Measurements from ENCODE around the gene PAFAH2. TPM values are rescaled to one million over a fixed set of nuclear protein-coding genes. Genes with fewer than 3 reads are reported as not detected.
"Not testable (repeated sequence)": the region's sequence is repeated elsewhere in the genome, so short reads cannot be mapped to it uniquely, and the experiment has no call there.

Gene PAFAH2
- polyA plus RNA-seq, 1 donor, result 18.2 TPM

DNA sequence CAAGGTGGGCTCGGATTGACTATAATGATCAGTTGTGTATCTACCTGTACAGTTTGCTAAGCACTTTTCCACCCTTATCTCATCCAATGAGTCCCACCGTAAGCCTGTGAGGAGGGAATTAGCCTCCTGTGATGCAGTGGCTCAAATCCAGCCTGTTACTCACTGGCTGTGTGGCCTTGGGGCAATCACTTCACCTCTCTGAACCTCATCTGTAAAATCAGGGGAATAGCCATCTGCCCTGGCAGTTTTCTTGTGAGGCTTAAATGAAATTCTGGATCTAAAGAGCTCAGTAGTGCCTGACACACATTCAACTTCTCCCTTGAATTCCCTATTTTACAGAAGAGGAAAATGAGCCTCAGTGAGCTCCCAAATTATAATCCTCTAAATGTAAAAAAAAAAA is 16.3 kb upstream of the PAFAH2 start:
- DNase-seq, result no peak

DNA sequence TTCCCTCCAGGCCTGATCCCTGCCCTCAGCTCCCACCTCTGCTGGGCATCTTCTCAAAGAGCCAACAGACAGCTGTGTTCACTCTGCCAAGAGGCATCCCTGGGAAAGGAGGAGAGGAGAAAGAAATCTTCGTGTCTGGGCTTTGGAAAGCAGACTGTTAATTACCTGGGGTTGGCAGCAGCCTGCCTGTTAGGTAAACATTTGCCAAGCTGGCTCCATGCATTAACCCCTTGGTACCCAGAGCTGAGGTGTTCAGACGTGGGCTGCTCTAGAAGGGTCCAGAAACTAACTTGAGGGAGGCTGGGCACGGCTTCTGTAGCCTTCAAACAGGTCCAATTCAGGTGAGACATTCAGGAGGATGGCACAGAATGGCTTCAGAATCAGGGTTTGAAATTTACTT is 15.0 kb upstream of the PAFAH2 start:
- no peak for DNase-seq

DNA sequence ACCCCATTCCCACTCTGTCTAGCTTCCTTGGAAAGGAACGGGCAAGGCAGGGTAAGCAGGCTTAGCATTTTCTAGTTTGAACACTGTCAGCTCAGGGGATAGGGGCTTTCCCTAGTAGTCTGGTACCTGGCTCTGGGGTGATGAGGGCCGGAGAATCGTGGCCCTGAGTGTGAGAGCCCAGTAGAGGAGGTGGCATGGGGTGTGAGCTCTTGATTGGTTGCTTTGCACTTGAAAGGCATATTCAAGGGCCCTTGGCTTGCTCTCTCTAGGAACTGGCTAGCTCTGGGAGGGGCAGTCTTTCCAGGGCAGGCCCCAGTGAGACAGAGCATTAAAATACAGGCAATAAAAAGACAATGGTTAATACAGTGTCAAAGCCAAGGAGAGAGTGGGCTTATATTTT is 13.0 kb upstream of the PAFAH2 start:
- no peak for DNase-seq

DNA sequence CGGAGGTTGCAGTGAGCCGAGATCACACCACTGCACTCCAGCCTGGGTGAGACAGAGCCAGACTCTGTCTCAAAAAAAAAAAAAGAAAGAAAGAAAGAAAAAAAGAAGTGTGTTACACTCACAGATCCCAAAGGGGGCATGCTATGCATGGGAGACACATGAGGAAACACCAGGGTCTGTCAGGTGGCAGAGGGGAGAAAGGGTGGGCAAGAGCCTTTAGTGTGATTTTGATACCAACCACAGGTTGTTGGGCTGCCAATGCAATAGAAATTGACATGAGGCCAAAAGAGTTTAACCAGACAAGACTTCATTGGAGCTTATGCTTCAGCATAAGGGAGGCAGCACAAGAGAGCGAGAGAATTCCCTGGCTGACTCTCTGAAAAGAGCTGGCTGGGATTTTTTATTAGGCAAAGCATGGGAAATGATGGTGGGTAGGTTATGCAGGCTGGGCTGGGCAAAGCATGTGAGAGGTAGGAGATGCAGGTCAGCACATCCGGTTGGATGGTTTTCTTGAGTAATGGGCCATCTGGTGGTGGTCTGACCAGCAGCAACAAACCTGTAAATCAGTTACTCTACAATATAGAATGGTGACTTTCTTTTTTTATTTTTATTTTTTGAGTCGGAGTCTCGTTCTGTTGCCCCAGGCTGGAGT is 12.1 kb upstream of the PAFAH2 start:
- no peak for DNase-seq

DNA sequence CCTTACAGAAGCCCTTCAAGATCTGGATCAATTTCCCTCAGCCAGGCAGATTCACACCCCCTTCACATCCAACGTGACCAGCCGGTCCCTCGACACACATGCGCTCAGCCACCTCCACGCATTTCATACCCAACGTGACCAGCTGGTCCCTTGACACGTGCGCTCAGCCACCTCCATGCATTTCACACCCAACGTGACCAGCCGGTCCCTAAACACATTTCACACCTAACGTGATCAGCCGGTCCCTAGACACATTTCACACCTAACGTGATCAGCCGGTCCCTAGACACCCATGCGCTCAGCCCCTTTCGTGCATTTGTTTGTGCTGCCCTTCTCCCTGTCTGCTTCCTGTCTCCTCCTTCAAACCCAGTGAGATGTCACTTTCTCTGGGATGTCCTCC is 8.8 kb upstream of the PAFAH2 start:
- no peak for DNase-seq

DNA sequence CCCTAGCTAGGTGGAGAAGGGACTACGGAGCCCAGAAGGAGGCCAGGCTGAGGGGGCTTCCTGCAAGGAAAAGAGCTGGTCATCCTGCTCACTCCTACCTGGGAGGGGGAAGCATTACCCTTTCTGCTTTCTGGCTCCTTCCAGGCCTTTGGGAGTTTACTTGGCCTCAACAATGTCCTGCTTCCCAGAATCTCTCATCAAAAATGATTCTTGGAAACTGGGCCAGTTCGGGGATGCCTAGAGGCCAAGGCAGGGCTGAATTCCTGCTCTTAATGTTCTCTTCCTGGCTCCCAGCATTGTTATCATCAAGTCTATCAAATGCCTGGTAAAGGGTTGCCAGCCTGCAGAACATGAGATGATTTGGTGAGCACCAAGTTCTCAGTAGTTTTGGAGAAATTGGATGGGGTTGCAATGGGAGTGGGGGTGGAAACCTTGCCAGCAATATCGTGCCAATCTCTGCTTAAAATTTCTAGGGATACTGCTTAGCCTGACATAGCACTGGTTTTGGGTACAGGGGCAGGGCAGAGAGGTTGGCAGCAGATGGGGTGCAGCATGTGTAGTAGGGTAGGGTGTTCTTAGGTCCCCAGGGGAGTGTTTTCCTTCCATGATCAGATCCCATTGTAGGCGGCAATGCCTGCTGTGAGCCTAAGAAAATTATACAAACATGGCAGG is 7.7 kb upstream of the PAFAH2 start:
- DNase-seq, result no peak

DNA sequence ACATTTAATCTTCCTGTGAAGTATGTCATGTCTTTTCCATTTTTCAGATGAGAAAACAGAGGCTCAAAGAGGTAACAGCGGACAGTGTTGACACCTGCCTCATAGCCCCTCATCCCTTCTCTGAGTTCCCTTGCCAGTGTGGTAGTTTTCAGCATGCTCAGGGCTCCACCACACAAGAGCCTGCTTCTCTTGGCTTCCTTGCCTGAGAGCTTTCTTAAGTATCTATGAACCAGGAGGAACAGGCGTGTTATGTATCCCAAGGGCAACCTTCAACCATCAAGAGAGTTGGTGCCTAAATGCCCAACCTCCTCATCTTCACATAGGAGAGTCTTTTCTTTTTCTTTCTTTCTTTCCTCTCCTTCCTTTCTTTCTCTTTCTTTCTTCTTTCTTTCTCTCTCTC is 5.9 kb upstream of the PAFAH2 start:
- DNase-seq, result no peak

DNA sequence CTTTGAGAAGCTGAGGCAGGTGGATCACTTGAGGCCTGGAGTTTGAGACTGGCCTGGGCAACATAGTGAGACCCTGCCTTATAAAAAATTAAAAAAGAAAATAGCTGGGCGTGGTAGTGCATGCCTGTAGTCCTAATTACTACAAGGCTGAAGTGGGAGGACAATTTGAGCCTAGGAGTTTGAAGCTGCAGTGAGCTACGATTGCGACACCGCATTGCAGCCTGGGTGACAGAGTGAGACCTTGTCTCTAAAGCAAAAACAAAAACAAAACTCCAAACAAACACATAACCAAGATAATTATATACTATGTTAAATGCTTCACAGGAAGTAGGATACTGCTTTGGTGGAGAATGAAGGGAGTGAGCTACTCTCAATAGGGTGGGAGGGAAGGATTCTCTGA is 5.4 kb upstream of the PAFAH2 start:
- no peak for DNase-seq

DNA sequence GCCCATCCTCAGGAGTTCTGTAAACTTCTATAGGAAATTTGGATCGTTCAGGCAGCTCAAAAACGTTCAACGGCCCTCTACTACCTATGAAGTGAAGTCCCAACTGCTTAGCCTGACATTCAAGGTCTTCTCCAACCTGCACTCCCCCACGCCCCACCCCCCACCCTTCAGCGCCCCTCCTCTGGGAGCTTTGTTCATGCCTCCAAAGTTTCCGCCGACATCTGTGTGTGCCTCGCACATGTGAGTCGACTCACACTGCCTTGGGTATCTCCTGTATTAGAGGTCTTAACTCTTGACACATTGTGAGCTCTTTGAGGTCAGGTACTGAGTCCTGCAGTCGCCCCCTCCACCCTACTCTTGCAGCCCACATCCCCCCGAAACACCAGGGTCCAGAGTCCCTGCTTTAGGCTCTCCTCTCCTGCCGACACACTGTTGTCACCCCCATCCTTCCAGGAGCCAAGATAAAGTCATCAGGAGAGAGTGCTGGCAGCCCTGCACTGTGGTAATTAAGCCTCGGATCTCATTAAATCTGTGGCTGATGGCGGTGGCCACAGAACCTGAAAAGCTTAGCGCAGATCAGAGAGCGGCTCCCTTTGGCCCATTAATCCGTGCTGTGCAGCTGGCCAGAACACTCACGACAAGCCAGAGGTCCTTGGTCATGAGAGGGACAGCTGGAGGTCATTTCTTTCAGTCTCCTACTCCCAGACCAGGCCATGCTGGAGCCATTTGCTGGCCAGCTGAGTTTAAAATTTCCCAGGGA is 1.4 kb upstream of the PAFAH2 start:
- DNase-seq, result no peak

DNA sequence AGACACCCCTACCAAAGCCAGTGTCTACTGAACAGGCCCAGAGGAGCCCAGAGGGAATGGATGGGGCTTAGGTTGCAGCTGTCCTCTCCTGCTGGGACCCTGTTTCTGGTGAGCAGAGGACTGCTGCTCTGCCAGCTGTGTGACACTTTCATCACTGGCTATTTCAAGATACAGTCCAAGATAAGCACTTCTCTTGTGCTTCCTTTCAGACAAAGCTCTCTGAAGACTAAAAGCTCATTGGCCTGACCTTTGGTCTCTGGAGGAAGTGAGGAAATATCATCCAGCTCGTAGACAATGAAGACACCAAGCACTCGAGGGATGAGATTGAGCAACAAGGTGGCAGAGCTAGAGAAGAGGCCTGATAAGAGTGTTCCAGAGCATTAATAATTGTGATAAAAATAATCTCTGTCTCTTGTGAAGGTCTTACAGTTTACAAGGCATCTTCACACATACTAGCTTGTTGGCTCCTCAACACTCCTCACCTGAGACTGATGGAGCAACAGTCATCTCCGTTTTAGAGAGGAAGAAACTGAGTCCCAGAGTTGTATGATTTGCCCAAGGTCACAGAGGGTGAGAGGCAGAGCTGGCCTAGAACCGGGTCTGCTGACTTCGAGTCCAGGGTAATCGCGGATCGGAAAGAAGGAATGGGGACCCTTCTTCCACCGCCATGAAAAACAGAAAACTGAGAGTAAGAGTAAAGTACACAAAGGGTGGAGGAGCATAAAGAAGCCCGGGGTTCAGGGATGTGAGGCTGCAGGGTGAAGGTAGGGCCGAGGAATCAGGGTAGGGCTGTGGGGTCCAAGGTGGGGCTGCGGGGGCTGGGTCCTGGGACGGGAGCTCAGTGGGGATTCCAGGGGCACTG is 666 bp downstream of the PAFAH2 start:
- no peak for DNase-seq

DNA sequence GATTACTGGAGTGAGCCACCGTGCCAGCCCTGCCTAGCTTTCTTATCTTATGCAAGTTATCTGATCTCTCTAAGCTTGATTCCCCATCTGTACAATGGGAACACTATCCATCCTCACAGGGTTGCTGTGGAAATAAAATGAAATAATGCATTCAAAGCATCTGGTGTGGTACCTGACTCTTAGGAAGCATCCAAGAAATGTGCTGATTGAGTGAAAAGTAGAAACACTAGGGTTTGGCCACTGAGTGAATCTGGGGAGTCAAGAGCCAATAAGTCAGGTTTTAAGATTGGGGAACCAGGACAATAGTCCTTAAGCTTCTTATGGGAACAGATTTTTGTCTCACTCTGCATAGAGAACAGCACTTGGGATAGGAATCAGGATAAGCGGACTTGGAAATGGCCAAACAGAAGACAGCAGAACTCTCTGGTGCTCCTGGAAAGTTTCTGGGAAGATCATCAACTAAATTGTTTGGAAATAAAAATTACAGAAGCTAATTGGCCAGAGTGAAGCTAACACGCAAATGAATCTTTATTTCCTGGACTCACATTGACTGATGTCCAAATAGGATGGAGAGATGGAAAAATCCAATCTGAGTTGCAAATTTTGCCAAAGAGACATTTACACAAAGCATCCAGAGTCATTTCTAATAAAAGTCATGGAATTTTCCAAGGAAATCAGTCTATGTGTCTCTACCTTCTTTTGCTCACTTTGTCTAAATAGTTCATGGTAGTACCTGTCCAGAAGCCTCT is 3.3 kb downstream of the PAFAH2 start:
- no peak for DNase-seq

DNA sequence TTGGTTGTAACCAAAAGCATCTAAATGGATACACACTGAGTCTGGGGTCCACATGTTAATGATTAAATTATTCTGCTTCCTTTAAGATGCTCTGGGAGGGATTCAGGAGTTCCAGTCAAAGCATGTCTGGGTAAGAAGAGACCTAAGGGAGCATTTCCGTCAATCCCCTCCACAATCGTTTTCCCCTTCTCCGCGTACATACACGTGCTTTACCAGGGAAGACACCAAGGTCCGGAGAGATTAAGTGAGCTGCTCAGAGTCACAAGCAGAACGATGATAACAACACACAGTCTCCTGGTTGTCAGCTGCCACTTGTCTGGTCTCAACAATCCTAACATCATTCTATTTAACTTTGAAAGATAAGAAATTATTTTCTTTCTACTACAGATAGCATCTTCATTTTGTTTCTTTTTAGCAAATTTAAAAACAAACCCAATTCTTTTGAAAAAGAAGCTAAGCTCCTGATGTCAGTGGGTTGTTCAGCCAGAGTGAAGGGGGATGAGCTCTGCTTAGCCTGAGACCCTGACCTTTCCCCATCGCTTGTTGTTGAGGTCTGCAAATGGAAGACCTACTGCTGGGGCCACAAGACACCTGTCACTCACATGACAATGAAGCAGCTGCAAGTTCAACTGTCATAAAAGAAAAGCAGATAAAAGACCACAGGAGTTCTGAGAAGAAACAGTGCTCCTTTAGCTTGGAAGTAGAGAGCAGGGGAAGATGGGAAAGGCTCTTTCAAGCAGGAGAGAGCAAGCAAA is 4.5 kb downstream of the PAFAH2 start:
- no peak for DNase-seq

DNA sequence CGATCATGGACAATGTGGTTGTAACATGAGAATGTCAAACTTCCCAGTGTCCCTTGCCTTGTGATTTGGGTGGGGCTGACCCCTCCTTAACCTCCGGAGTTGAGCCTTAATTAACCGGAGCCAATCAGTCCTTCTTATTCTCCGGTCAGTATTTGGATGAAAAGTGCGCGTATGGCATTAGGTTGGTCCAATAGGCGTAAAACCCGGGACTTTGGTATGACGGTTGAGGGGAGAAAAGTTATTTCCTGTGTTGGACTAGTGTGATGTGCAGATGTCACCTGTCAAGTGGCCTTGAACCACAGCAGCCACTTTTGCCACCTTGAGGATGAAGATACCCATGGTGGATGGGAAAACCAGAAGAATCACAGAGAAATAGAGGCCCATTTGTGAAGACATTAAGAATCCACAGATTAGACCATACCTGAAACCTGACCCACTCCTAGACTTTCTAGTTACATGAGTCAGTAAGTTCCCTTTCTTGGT is 5.1 kb downstream of the PAFAH2 start:
- no peak for DNase-seq

DNA sequence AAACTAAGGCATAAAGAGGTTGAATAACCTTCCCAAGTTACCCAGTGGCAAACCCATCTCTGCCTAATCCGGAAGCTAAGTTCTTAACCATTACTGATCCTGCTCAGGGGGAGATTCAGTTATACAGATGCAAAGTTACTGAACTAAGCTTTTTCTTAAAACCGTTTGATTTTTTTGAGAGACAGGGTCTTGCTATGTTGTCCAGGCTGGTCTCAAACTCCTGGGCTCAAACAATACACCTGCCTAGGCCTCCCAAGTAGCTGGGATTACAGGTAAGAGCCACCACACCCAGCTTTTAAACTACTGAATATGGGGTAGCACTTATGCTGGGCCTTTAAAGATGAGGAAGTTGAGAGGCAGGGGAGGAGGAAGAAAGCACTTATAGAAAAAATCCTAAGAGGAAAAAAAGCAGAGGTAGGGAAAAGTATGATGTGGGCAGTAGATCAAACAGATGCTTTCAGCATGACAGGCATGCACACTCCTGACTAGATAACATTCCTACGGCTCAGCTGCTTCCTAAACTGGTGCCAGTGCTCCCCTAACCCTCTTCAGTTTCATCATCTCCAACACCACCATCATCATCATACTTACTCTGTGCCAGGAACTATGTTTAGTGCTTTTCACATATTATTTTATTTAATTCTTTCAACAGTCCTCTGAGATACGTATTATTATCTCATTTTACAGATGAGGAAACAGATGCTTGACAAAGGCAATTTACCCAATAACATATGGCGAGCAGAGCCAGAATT is 5.8 kb downstream of the PAFAH2 start:
- no peak for DNase-seq

DNA sequence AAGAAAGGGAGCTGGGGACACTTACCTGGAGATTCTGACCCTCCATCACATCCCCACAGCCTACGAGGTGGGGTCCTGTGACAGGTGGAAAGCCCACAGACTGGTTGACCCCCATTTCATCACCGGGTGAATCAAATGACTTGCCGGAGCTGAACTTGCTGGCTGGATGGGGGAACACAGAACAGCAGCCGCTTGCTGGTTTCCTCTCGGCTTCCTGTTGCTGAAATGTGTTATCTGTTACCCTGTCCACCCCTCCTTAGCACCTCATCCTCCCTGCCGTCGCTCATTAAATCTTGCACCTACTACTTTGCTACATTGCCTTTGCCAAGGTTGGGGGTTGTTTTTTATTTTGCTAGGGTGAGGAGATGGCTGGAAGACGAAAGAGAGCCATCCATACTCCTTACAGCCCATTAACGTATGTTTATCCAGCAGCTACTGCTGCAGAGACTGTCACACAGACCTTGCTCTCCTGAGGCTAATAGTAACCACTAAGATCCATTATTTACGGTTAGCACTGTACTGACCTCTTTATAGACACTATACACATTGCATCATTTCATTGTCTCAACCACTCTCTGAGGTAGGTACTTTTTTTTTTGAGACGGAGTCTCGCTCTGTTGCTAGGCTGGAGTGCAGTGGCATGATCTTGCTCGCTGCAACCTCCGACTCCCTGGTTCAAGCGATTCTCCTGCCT is 7.0 kb downstream of the PAFAH2 start:
- DNase-seq, result no peak

DNA sequence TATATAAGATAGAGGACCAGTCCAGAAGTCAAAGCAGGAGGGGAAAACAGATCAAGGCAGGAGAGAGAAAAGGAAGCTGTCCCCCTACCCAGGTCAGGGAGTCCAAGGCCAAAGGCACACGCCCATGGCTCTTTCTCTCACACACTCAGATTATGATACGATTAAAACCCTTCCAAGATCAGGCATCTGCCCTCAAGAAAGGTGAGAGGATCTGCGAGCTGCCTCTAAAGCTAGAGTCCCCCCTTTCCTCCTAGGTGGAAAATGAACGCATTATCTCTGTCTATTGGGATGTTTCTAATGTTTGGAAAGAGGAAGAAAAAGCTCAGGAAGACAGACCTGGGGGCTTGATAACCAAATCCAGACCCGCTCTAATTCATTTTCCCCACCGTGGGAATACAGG is 7.6 kb downstream of the PAFAH2 start:
- no peak for DNase-seq

DNA sequence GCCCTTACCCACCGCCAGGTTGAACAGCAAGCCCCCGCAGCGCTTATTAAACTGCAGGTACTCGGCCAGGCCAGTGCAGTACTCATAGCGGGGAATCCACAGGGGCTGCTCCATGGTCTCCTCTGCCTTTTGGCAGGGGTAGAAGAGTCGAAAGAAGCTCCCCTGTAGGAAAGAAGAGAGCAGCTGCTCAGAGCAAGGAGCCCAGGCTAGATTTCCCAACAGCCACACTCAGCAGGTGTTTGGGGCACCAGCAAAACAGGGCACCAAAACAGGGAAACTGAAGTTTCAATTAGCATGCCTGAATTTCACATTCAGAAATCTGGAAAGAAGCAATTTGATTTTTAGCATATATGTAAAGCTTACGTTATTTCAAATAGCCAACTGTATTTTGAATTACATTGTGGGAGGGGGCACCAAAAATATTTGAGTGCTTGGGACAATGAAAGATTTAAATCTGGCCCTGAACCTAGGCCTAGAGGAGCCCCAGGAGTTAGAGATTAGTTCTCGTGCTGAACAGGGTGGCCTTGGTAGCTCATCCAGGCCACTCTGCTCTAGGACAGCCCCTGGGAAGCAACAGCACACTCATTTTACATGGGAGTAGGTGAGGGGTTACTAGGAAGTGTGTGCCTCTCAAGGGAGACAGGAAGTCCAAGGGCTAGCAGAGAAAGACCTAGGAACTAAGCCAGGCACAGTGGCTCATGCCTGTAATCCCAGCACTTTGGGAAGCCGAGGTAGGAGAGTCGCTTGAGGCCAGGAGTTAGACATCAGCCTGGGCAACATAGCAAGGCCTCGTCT is 8.2 kb downstream of the PAFAH2 start:
- no peak for DNase-seq

DNA sequence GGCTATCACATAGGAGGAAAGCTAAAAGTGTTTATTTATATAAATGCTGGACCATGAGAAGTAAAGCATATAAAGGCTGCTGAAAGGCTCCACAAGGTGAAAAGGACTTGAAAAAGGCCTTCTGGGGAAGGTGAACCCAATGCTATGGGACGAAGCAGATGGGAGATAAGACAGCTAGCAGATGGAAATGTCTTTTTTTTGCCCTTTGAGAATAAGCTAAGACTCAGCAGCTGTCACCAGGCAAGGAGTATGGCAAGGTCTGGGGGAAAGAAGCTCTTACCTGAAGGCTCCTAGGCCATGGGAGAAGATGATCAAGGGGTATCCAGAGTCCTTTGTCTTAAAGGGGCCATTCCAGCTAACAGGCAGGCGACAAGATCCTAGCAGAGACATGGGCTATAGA is 9.9 kb downstream of the PAFAH2 start:
- no peak for DNase-seq

DNA sequence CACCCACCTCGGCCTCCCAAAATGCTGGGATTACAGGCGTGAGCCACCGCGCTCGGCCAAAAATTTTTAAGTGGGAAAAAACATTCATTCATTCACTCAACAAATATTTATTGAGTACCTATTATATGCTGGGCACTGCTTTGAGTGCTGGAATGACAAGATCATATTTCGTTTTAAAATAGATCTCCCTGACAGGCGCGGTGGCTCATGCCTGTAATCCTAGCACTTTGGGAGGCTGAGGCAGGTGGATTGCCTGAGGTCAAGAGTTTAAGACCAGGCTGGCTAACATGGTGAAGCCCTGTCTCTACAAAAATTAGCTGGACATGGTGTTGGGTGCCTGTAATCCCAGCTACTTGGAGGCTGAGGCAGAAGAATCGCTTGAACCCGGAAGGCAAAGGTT is 11.1 kb downstream of the PAFAH2 start:
- DNase-seq, result not testable (repeated sequence)

Data from left kidney (tissue), 2 donors.